OCI-LY3 (cell line): ENCODE data around the gene ADGRF3.

Source experiments
- EZH2phosphoT487 ChIP-seq: fragments of 200-600 bp; shearing (Covaris generic); IDR thresholded peaks from 2 replicates; pipeline ENCODE4 v1.6.1; 2018; ENCODE audit warnings: antibody characterized with exemption, mixed run types, low read depth
- TF ChIP-seq, protein P1 (sequence below): fragments of 200-600, 300-600 bp; sonication (generic); IDR thresholded peaks from 2 replicates; pipeline ENCODE4 v1.5.1; 2014; ENCODE audit warnings: antibody characterized with exemption, low read length, low read depth

DNA sequence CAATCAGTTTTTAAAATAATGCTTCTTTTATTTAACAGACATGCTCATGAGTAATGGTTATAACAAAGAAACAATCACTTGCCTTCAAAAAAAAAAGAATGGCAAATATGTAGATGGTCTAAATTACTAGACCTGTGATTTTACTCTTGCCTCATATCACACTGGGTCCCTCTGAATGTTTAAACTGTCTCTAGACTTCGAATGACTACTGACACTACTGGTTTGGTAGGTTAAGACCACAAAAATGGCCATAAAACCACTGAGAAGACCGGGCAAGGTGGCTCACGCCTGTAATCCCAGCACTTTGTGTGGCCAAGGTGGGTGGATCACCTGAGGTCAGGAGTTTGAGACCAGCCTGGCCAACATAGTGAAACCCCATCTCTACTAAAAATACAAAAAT, 5.8 kb downstream of the ADGRF3 start:
- TF ChIP-seq, protein P1, sequence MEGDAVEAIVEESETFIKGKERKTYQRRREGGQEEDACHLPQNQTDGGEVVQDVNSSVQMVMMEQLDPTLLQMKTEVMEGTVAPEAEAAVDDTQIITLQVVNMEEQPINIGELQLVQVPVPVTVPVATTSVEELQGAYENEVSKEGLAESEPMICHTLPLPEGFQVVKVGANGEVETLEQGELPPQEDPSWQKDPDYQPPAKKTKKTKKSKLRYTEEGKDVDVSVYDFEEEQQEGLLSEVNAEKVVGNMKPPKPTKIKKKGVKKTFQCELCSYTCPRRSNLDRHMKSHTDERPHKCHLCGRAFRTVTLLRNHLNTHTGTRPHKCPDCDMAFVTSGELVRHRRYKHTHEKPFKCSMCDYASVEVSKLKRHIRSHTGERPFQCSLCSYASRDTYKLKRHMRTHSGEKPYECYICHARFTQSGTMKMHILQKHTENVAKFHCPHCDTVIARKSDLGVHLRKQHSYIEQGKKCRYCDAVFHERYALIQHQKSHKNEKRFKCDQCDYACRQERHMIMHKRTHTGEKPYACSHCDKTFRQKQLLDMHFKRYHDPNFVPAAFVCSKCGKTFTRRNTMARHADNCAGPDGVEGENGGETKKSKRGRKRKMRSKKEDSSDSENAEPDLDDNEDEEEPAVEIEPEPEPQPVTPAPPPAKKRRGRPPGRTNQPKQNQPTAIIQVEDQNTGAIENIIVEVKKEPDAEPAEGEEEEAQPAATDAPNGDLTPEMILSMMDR: no peak
- no peak for TF ChIP-seq EZH2phosphoT487
